A673 (cell line): ENCODE data around the gene ASB15.

ENCODE experiments used
- EZH2 ChIP-seq: fragments of 200-600 bp; sonication (generic); IDR thresholded peaks from 2 replicates; pipeline ENCODE4 v1.6.1; 2017; ENCODE audit warnings: borderline replicate concordance, low read depth, mild to moderate bottlenecking, mixed read lengths, antibody characterized with exemption, low read length; ENCODE audit not compliant: poor library complexity, severe bottlenecking
- TF ChIP-seq, protein P1 (sequence below): fragments of 300-800, 200-600 bp; sonication (generic); conservative IDR thresholded peaks from 2 replicates; pipeline ENCODE4 v1.5.1; 2017; ENCODE audit warnings: low read depth, mild to moderate bottlenecking, antibody characterized with exemption, low read length, moderate library complexity, mixed read lengths

DNA sequence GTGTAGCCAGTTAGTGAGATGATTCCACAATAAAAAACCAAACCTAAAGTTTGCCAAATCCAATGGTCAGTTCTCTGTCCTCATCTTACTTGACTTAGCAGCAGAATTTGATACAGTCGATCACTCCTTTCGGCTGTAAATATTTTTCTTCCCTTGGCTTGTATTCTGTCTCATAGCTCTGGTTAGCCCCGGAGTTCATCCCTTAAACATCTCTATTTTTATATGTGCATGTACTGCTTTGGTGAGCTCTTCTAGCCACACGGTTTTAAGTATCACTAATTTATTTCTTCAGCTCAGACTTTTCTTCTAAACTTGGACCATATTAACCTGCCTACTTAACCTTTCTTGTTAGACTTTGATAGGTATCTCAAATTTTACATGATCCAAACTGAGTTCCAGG lies 17.8 kb upstream of the ASB15 start:
- TF ChIP-seq EZH2 = no peak
- TF ChIP-seq, protein P1, sequence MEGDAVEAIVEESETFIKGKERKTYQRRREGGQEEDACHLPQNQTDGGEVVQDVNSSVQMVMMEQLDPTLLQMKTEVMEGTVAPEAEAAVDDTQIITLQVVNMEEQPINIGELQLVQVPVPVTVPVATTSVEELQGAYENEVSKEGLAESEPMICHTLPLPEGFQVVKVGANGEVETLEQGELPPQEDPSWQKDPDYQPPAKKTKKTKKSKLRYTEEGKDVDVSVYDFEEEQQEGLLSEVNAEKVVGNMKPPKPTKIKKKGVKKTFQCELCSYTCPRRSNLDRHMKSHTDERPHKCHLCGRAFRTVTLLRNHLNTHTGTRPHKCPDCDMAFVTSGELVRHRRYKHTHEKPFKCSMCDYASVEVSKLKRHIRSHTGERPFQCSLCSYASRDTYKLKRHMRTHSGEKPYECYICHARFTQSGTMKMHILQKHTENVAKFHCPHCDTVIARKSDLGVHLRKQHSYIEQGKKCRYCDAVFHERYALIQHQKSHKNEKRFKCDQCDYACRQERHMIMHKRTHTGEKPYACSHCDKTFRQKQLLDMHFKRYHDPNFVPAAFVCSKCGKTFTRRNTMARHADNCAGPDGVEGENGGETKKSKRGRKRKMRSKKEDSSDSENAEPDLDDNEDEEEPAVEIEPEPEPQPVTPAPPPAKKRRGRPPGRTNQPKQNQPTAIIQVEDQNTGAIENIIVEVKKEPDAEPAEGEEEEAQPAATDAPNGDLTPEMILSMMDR = no peak
